ENCODE data around the gene ZBTB24. TPM values are rescaled to one million over a fixed set of nuclear protein-coding genes. Genes with fewer than 3 reads are reported as not detected.
"Not testable (repeated sequence)": the region's sequence is repeated elsewhere in the genome, so short reads cannot be mapped to it uniquely, and the experiment has no call there.

The ZBTB24 gene
- total RNA-seq, 1 experiment from 2014 or later = 27.3 TPM

DNA sequence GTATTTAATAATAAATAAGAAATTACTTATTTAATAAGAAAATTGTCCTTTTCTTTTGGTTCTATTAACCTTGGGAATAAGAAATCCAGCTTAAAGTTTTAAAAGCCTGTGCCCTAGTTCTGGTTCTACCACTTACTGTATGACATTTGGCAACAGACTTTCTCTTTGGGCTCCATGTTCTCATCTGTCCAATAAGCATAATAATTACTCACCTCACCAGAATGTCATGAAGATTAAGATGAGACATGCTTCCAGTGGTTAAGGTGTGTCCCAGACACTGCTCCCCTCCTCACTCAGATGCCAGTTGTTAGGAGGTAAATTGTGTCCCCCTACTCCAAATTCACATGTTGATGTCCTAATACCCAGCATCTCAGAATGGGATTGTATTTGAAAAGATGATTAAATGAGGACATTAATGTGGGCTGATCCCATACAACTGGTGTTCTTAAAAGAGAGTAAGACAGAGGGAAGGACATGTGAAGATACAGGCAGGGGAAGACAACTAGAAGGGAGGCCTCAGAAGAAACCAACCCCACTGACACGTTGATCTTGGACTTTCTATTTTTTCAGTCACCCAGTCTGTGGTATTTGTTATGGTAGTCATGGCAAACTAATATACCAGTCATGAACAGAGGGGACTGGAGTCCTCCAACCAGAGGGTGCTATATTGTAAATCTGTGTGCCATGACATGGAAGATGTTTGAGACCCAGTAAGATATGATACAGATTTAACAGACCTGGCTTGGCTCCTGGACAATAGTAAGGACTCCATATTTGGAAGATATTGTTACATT, 21.1 kb downstream of the ZBTB24 start:
- Histone ChIP-seq H3K9me3 (ENCODE audit: control insufficient read depth, low read depth, low read length) (no peaks in the 10 kb centered on the region), H3T11ph (ENCODE audit: low read length) (no peak overlapping the region), H2BK12ac (ENCODE audit: insufficient read length, low read depth, low read length) (no peak overlapping the region), H3K14ac (ENCODE audit: insufficient read depth, low read length) (no peak overlapping the region), H2AFZ (ENCODE audit: low read length) (no peak overlapping the region), H2AK5ac (ENCODE audit: insufficient read length, low read length) (no peak overlapping the region), H3K27me3 (ENCODE audit: insufficient read depth, low read length) (no peaks in the 10 kb centered on the region), H4K5ac (ENCODE audit: insufficient read length, low read depth, low read length) (no peak overlapping the region), H4K8ac (replicated peaks; ENCODE audit: insufficient read length, low read depth, low read length) (no peak overlapping the region), H3K4me2 (ENCODE audit: insufficient read depth, insufficient read length, low read length) (no peak overlapping the region), H3K23me2 (ENCODE audit: insufficient read length, low read depth, low read length, poor library complexity, severe bottlenecking) (no peaks in the 10 kb centered on the region), H3K27ac (ENCODE audit: insufficient read length, low read depth, low read length) (no peak overlapping the region), H3K4ac (ENCODE audit: low read depth, low read length) (no peak overlapping the region), H3K56ac (ENCODE audit: insufficient read length, low read depth, low read length) (no peak overlapping the region), H2BK120ac (ENCODE audit: low read depth, low read length, poor library complexity, severe bottlenecking) (no peak overlapping the region), H3K79me2 (ENCODE audit: insufficient read depth, low read length) (no peaks in the 10 kb centered on the region), H2BK15ac (ENCODE audit: low read depth, low read length) (no peak overlapping the region), H2BK20ac (ENCODE audit: low read depth, low read length, poor library complexity, severe bottlenecking) (no peak overlapping the region), H3K9ac (ENCODE audit: extremely low read depth, insufficient read length, low read length) (no peak overlapping the region), H3K4me1 (ENCODE audit: insufficient read depth, low read length) (peaks cover 7% of the 10 kb centered on the region; the same call in 1 of the 2 replicates), H3K79me1 (ENCODE audit: insufficient read depth, low read depth, low read length, poor library complexity, severe bottlenecking) (peaks cover 5% of the 10 kb centered on the region), H3K23ac (ENCODE audit: insufficient read length, low read depth, low read length) (no peak overlapping the region), H4K91ac (ENCODE audit: insufficient read length, low read depth, low read length) (no peak overlapping the region), H3K18ac (ENCODE audit: insufficient read length, low read depth, low read length) (no peak overlapping the region), H4K20me1 (ENCODE audit: control insufficient read depth, insufficient read depth, insufficient read length) (no peaks in the 10 kb centered on the region), H2BK5ac (ENCODE audit: insufficient read length, low read length) (no peak overlapping the region)
- Mint-ChIP-seq H3K9me3 (no peaks in the 10 kb centered on the region; a peak in 1 of 5 replicates), H3K27ac (no peak overlapping the region; a peak in 1 of 7 replicates), H3K27me3 (ENCODE audit: low read depth) (no peaks in the 10 kb centered on the region), H3K36me3 (ENCODE audit: insufficient read depth in 1 of 3, low read depth in 3 of 3) (peaks cover 40 to 56% (median 55%) of the 10 kb centered on the region in 3 experiments), H3K4me3 (no peak overlapping the region), H3K4me1 (peaks cover 28 to 35% of the 10 kb centered on the region in 2 experiments)
- no peak for TF ChIP-seq CTCF (conservative IDR thresholded peaks at IDR 0.05)
- WGBS (ENCODE audit: extremely low coverage, insufficient read length, low lambda C conversion rate) = no CpG with 5 or more reads among the region's 1 CpG
- DNase-seq = no peak

GRCh38 chr6:109461205-109461604, 21.8 kb downstream of the ZBTB24 start:
- not testable (repeated sequence) for H3K79me2 ChIP-seq (ENCODE audit: insufficient read depth, low read length); H3K27me3 ChIP-seq (ENCODE audit: insufficient read depth, low read length); H3K9me3 ChIP-seq (ENCODE audit: control insufficient read depth, low read depth, low read length); H3K23ac ChIP-seq (ENCODE audit: insufficient read length, low read depth, low read length); H3K27ac Mint-ChIP-seq; H2AFZ ChIP-seq (ENCODE audit: low read length); H3K56ac ChIP-seq (ENCODE audit: insufficient read length, low read depth, low read length); DNase-seq; H3T11ph ChIP-seq (ENCODE audit: low read length); H4K5ac ChIP-seq (ENCODE audit: insufficient read length, low read depth, low read length); H3K27ac ChIP-seq (ENCODE audit: insufficient read length, low read depth, low read length); H2BK5ac ChIP-seq (ENCODE audit: insufficient read length, low read length); H3K9ac ChIP-seq (ENCODE audit: extremely low read depth, insufficient read length, low read length); H4K8ac ChIP-seq (replicated peaks; ENCODE audit: insufficient read length, low read depth, low read length); H3K4me3 Mint-ChIP-seq; H2AK5ac ChIP-seq (ENCODE audit: insufficient read length, low read length); H2BK20ac ChIP-seq (ENCODE audit: low read depth, low read length, poor library complexity, severe bottlenecking); H3K79me1 ChIP-seq (ENCODE audit: insufficient read depth, low read depth, low read length, poor library complexity, severe bottlenecking); H3K27me3 Mint-ChIP-seq (ENCODE audit: low read depth); H4K91ac ChIP-seq (ENCODE audit: insufficient read length, low read depth, low read length); H3K14ac ChIP-seq (ENCODE audit: insufficient read depth, low read length); H2BK15ac ChIP-seq (ENCODE audit: low read depth, low read length); H2BK120ac ChIP-seq (ENCODE audit: low read depth, low read length, poor library complexity, severe bottlenecking); H4K20me1 ChIP-seq (ENCODE audit: control insufficient read depth, insufficient read depth, insufficient read length); H3K4me2 ChIP-seq (ENCODE audit: insufficient read depth, insufficient read length, low read length); H3K9me3 Mint-ChIP-seq; H3K4ac ChIP-seq (ENCODE audit: low read depth, low read length); H3K18ac ChIP-seq (ENCODE audit: insufficient read length, low read depth, low read length); H3K23me2 ChIP-seq (ENCODE audit: insufficient read length, low read depth, low read length, poor library complexity, severe bottlenecking); H2BK12ac ChIP-seq (ENCODE audit: insufficient read length, low read depth, low read length)
- no CpG with 5 or more reads among the region's 1 CpG for WGBS (ENCODE audit: extremely low coverage, insufficient read length, low lambda C conversion rate)
- peaks cover 12% of the 10 kb centered on the region; the same call in 1 of the 2 replicates for H3K4me1 ChIP-seq (ENCODE audit: insufficient read depth, low read length)
- peaks cover 35 to 43% of the 10 kb centered on the region in 2 experiments for H3K4me1 Mint-ChIP-seq
- peaks cover 39 to 49% (median 48%) of the 10 kb centered on the region in 3 experiments for H3K36me3 Mint-ChIP-seq (ENCODE audit: insufficient read depth in 1 of 3, low read depth in 3 of 3)

Data from H9 (cell line).